PFSK-1 (cell line): ENCODE data around the gene CEBPZOS.

ENCODE experiments used
- POLR2AphosphoS5 ChIP-seq: IDR thresholded peaks from 2 replicates; pipeline ENCODE4 v1.6.1; 2012; ENCODE audit warnings: low read depth, mild to moderate bottlenecking, control low read depth, low read length, moderate library complexity
- SIN3A ChIP-seq: IDR thresholded peaks from 2 replicates; pipeline ENCODE4 v1.6.1; 2012; ENCODE audit warnings: mild to moderate bottlenecking, low read length, moderate library complexity, borderline replicate concordance; ENCODE audit not compliant: insufficient read depth
- TAF1 ChIP-seq: IDR thresholded peaks from 2 replicates; pipeline ENCODE4 v1.6.1; 2012; ENCODE audit warnings: low read length, control low read depth, borderline replicate concordance; ENCODE audit not compliant: insufficient read depth

- TF ChIP-seq SIN3A = no peak
- TF ChIP-seq TAF1 = no peak
- no peak for TF ChIP-seq POLR2AphosphoS5
These were observed 34.3 kb downstream of the CEBPZOS start for GRCh38 chr2:37230581-37230980.
